ENCODE measurements around the gene ADGRL2.

GRCh38 chr1:81949421-81949820, 148.7 kb downstream of the ADGRL2 start:
- TF ChIP-seq CTCF (optimal IDR thresholded peaks at IDR 0.05 in 1 of 3, IDR thresholded peaks at IDR 0.05 in 1 of 3, conservative IDR thresholded peaks at IDR 0.05 in 1 of 3; ENCODE audit: extremely low read depth in 1 of 3, insufficient read depth in 2 of 3, low read length in 3 of 3) (no peak), EZH2 (IDR thresholded peaks at IDR 0.05; ENCODE audit: low read length) (no peak)

Data from keratinocyte (primary cell).